T-helper 1 cell treated with Interleukin-12 subunit alpha and Interleukin-12 subunit beta and Interleukin-4 antibody, amounts not matched to agents 30 ng/mL and 1 ng/mL, for 36 hours (primary cell): Measurements from ENCODE around the gene STX1A. TPM values are rescaled to one million over a fixed set of nuclear protein-coding genes. Genes with fewer than 3 reads are reported as not detected.
"Not testable (repeated sequence)": the region's sequence is repeated elsewhere in the genome, so short reads cannot be mapped to it uniquely, and the experiment has no call there.

ENCODE experiments used
- intact Hi-C: fragments of 100-400 bp; cut with micrococcal nuclease; formaldehyde crosslinking; loops from one replicate; pipeline ENCODE4 v1.15.1; 2024
- total RNA-seq: library from RNA; stranded (reverse); gene quantifications from 2 replicates; pipeline ENCODE4 v1.2.3, GENCODE V29; 2022

Gene STX1A
- total RNA-seq, 1 donor from 2014 or later = 16.4 TPM

- intact Hi-C loops = no loop called here
Observed at GRCh38 chr7:73685311-73685710, 34.2 kb downstream of the STX1A start.

- intact Hi-C loops = loop anchor here (1.0 kb wide), 9 partner anchors 17 to 162 kb away; partner anchors contain the start of genes ABHD11, BAZ1B, BCL7B and METTL27
Observed at GRCh38 chr7:73683788-73684693, 35.4 kb downstream of the STX1A start.

DNA sequence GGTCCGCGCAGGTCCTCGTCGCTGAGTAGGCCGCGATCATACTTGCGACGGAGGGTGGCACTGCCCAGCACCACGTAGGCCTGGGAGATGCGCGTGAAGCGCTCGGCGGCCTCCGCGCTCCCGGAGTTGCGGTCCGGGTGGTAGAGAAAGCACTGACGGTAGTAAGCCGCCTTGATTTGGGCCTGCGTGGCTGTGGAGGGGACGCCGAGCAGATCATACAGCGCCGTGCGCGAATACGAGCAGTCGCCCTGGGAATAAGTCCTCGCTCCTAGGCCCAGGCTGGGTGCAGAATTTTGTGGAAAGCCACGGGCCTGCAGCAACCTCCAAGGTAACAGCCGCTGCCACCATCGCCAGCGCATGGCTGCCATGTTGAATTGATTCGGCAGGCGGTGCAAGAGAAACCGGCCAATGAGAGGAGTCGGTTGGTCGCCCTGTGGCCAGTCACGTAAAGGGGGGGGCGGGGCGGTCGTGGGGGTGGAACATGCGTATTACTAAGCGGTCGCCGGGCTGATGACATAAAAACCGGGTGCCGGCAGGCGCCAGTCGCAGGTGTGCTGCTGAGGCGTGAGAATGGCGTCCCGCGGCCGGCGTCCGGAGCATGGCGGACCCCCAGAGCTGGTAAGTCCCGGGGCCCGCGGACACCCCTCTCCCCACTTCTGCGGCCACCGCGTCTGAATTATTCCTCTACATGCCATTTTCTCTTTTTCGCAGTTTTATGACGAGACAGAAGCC, 36.2 kb downstream of the STX1A start, which contains the start of the genes BUD23 and DNAJC30:
Gene BUD23, plus strand, starts transcription at position 542 of the 732 bp plus-strand sequence. Its CDS starts 29 bp downstream, at position 571.
Gene DNAJC30, minus strand, starts transcription at position 398 of the 732 bp plus-strand sequence. Its CDS starts 30 bp downstream, at position 368.
- intact Hi-C loops = loop anchor here (1.0 kb wide), 9 partner anchors 16 to 161 kb away; partner anchors contain the start of genes ABHD11, BAZ1B, BCL7B and METTL27

DNA sequence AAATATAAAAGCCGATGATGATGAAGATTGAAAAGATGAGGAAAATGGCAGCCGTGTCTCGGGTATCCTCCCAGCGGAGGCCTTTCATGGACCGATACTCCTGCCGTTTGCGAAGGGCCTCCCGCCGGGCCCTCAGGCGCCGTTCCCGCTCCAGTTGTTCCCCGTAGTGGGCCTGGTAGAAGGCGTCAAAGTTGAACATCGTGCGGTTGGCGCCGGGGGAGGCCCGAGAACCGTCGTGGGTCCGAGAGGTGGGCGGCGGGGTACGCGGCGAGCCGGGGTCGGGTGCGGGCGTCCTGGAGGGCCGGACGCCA, 36.8 kb downstream of the STX1A start:
- intact Hi-C loops = loop anchor here (1.0 kb wide), 9 partner anchors 15 to 160 kb away; partner anchors contain the start of genes ABHD11, BAZ1B, BCL7B and METTL27

DNA sequence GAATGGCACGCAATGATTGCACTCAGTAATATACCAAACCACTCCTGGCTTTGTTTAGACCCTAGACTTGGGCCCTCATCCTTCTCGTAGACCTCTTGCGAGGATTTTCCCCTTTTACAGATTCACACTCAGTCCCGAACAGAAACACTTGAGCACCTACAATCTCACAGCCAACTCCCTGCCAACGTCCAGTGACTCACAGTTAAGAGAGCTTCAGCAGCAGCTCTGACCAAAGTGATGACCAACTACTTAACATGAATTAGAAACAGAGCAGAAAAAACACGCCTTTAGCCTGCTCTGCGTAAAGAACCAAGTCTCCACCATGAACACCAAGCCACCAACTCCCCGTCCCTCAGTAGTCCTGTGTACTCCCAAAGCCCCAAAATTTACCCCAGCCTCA, 38.4 kb downstream of the STX1A start:
- intact Hi-C loops = no loop called here

GRCh38 chr7:73680501-73680900, 39.0 kb downstream of the STX1A start:
- intact Hi-C loops = no loop called here

- intact Hi-C loops = no loop called here
Observed at GRCh38 chr7:73679709-73680108, 39.8 kb downstream of the STX1A start.

GRCh38 chr7:73678862-73679261, 40.6 kb downstream of the STX1A start:
- intact Hi-C loops = no loop called here

- intact Hi-C loops = not testable (repeated sequence)
Observed at GRCh38 chr7:73676062-73676461, 43.4 kb downstream of the STX1A start.

- intact Hi-C loops = no loop called here
Observed at GRCh38 chr7:73674468-73675124, 44.9 kb downstream of the STX1A start.

- intact Hi-C loops = no loop called here
Observed at GRCh38 chr7:73671857-73672445, 47.5 kb downstream of the STX1A start.

DNA sequence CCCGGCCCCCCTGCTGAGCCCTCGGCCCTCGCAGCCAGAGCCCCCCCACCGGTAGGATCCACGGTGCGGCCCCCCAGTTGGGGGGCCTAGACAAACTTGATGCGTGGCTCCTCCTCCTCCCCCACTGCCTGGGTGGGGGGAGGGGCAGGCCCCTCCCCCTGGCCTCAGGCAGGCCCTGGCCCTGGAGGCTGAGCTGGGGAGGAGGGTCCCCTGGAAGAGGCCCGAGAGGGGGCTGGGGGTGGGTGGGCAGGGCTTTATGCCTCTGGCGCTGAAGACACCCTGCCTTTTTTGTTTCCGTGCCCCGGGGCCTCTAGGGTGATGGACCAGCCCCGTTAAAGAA, 48.2 kb downstream of the STX1A start:
- intact Hi-C loops = no loop called here

DNA sequence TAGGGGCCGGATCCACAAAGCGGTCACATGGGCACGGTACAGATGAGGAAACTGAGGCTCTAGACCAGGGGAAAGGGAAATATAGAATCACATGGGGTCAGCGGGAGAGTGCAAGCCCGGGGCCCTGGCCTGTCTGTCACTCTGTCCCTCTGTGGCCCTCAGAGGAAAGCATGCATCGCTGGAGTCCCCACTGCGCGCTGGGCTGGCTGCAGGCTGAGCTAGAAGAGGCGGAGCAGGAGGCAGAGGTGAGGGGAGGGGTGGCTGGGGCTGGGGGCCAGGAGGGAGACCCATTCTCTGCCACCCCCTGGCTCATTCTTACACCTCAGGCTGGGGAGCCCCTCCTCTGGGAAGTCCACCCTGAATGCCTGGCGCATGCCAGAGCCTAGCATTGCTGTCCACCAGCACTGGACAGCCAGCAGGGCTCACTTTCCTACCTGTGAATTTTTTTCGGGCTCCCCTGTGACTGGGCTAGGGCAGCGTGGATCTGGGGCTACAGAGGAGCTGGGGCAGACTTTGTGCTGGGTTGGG, 49.5 kb downstream of the STX1A start:
- intact Hi-C loops = loop anchor here (5.0 kb wide), 2 partner anchors 148 to 417 kb away; partner anchors contain the start of gene BAZ1B

GRCh38 chr7:73669288-73669701, 50.2 kb downstream of the STX1A start:
- intact Hi-C loops = loop anchor here (5.0 kb wide), 2 partner anchors 147 to 418 kb away; partner anchors contain the start of gene BAZ1B

- intact Hi-C loops = loop anchor here (5.0 kb wide), 2 partner anchors 147 to 418 kb away; partner anchors contain the start of gene BAZ1B
Observed at GRCh38 chr7:73668886-73669230, 50.6 kb downstream of the STX1A start.

DNA sequence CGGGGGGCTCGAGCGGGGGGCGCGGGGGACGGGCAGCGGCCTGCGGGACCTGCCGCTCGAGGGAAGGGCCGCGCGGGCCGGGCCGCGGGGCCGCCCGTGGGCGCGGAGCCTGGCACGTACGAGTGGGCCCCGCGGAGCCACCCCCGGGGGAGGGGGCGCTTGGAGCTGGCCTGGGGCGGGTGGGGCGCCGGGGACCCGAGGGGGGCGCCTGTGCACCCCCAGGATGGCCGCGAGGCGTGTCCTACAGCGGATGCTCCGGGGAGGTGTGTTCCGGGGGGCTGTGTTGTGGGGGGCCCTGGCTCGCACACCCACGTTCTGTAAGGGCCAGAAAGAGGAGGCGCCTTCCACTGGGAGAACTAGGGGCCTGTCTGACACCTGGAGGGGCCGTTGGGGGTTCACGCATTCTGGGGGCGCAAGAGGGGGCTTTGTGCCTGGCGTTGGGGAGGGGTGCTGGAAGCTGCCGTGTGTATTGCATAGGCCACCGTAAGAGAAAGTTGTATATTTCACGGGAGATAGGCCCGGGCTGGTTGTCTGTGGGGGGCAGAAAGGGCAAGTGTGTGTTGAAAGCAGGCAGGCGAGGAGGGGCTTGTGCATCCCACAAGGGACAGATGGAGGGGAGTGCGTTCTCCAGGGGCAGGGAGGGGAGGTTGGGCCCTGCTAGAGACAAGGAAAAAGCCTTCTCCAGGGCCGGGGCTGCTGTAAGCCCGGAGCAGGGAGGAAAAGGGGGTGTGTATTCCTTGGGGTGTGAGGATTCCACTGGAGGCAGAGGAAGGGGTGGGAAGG, 51.2 kb downstream of the STX1A start:
- intact Hi-C loops = loop anchor here (5.0 kb wide), 2 partner anchors 146 to 419 kb away; partner anchors contain the start of gene BAZ1B

DNA sequence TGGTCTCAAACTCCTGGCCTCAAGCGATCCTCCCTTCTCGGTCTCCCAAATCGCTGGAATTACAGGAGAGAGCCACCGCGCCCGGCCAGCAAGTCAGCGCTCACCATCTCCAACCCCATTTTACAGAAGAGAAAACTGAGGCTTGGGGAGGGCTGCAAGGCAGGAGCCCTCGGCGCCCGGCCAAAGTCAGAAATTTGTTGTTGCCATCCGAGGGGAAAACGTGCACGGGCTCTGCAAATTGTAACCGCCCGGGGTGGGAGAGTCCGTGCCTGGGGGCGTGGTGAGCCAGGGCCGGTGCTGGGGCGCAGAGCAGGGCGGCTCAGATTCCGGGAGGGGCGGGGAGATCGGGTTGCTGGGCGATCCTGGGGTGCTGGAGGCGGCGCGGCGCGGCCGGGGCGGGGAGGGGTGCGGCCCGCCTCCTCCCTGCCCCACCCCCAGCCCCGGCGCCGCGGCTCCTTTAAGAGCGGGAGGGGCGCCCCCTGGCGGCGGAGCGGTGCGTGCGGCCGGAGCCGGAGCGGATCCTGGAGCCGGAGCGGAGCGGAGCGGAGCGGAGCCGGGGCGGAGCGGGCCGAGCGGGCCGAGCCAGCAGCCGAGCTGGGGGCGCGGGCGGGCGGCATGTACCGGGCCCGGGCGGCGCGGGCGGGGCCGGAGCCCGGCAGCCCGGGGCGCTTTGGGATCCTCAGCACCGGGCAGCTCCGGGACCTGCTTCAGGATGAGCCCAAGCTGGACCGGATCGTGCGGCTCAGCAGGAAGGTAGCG, 51.9 kb downstream of the STX1A start, which contains the start of gene VPS37D:
Gene VPS37D, plus strand, starts transcription at position 488 of the 759 bp plus-strand sequence. Its CDS starts 128 bp downstream, at position 616.
- intact Hi-C loops = loop anchor here (1.0 to 5.0 kb wide), 12 partner anchors 16 to 420 kb away; partner anchors contain the start of genes ABHD11, BAZ1B, BCL7B and BUD23

GRCh38 chr7:73663033-73663432, 56.4 kb downstream of the STX1A start:
- intact Hi-C loops = no loop called here

GRCh38 chr7:73660594-73660993, 58.9 kb downstream of the STX1A start:
- intact Hi-C loops = not testable (repeated sequence)
